H54 (cell line): ENCODE results near the gene EMID1.

Experiments used
- DNase-seq: peaks from one replicate; pipeline ENCODE4 v3.0.0; 2011; ENCODE audit warnings: low spot score, mixed read lengths; ENCODE audit not compliant: insufficient read length
- FAIRE-seq: peaks from 3 replicates; lab custom pipeline; 2011; peaks lifted over from hg19 to GRCh38; lab: Jason Lieb, UNC
- POLR2A ChIP-seq: IDR thresholded peaks from 2 replicates; pipeline ENCODE4 v1.6.1; 2011; ENCODE audit warnings: low read depth, mild to moderate bottlenecking, low read length

Gene EMID1

DNA sequence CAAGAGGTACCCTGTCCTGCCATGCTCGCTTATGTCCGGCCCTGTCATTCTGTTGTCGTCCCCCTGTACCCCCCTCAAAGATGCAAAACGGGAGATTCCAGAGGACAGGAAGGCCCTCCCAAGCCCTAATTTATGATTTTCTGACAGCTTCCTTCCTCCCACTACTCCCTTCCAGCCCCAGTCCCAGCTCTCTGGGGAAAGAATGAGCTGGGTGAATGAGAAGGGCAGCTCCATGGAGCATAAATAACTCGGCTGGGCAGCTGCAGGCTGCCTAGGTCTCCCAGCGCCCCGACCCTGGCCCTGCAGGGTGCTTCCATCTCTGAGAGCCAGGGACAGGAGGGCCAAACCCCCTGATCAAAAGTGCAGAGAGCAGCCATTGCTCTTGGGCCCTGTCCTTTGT, 3.9 kb upstream of the EMID1 start:
- no peak for TF ChIP-seq POLR2A
- DNase-seq, result no peak
- FAIRE-seq, result no peak

DNA sequence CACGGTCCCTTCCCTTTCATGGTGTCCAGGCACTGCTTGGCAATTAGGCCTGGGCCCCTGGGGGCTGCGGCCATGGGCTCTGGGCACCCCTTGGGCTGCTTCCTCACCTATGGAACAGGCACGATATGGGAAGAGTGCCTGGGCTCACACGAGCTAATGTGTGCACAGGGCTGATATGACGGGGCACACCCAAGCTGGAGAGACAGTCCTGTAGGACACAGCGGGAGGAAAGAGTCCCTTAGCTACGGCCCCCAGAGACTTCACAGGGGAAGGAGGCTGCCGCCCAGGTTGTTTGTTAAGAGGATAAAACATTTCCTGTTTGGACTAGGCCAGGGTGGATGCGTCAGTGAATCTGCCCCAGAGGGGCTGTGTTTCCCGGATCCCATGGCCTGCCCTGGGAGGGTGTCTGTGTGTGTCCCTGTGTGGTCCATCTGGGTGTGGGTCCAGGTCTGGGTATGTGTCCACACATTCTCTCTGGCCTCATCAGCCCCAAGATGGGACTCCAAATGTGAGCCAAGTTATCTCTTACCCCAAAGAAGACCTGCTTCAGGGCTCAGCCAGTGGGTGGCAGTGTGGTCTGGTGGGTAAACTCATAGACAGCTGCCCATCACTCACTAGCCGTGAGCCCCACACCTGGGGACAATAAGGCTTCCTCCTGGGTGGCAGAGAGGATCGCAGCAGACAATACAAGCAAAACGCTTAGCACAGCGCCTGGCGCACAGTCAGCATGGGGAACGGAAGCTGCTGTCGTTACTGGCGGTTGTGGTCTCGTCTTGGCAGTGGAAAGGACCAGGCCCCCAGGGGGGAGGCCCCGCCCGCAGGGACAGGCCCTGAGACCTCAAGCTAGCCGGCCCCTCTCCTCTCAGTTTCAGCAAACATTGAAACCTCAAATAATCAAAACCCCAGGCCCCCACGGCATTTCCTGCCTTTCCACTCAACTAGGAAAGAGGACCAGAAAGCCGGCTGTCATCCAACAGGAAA, 3.2 kb upstream of the EMID1 start:
- TF ChIP-seq POLR2A, result no peak
- DNase-seq (no peak), FAIRE-seq (no peak)

DNA sequence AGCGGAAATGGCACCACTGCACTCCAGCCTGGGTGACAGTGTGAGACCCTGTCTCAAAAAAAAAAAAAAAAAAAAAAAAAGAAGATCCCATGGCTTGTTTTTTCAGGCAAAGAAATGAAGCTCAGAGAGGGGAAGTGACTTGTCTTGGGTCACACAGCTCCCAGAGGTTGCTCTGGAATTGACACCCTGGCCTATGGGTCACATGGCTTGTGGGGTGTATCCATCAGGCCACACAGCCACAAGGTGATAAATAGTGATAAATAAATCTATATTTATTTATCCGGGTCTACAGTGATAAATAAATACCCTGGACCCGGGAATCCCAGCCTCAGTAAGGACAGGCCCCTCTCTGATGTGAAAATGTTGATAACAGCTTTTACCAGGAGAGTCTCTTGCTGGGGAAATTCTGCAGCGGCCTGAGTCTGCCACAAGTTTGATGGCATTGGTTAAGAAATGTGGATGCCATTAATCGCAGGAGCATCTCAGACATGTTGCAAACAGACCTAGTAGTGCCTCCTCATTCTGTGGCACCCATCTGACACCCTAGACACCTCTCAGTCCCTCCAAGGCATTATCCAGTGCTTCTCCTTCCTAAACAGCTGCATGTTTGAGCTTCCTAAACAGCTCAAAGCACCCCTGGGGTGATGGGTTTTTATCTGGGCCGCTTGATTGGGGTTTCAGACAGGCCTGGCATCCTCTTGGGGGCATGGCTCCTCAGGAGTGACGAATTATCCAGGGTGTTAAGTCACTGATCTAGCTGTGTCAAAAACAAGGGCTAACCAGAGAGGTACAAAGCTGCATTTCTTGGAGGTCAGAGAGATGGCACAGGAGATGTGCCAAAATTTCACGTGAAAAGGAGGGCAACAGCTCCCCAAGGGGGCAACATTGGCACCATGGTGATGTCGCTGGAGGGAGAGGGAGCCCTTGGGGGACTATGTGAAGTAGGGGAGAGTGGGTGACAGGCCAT, 1.9 kb upstream of the EMID1 start:
- FAIRE-seq, result no peak
- DNase-seq, result no peak
- no peak for TF ChIP-seq POLR2A

DNA sequence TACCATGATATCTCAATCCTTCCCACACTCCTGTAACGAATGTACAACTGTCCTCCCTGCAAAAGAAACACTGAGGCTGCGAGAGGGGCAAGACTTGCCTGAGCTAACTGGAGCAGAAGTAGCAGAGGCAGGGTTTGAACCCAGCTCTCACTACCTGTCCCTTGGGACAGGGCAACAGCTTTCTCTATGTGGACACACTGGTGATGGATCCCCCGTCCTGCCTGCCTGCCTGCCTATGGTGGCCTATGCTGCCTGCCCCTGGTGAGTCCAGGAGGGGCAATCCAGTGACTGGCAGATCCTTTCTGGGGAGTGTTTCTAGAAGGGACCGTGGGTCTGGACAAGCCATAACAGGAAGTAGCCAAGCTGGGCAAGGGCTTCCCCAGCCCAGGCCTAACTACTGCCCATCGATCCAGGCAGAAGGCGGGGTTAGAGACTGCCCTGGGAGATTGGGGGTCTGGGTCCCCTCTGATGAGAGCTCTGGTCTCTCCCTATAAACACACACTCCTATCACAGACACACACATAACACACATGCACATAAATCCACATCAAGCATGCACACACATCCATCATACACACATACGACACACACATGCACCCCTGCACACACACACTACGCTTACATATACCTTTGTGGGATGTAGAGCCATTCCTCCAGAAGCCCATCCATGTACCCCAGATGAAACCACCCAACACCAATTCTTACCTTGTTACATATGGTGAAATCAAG, 1.1 kb upstream of the EMID1 start:
- no peak for TF ChIP-seq POLR2A
- FAIRE-seq (no peak), DNase-seq (no peak)

DNA sequence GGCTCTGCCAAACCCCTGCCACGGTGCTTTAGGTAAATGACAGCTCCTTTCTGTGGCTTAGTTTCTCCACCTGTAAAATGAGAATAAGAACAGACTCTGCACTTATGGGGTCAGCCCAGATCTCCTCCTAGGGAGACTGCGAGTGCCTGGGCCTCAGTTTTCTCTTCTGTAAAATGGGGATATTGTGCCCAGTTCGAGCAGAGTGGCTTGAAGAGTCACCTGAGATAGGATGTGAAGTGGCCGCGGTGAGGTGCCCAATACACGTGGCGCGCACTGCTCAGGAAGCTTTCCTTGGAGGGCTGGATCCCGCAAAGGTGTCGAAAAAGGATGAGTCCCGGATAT, 473 bp upstream of the EMID1 start:
- FAIRE-seq, result no peak

DNA sequence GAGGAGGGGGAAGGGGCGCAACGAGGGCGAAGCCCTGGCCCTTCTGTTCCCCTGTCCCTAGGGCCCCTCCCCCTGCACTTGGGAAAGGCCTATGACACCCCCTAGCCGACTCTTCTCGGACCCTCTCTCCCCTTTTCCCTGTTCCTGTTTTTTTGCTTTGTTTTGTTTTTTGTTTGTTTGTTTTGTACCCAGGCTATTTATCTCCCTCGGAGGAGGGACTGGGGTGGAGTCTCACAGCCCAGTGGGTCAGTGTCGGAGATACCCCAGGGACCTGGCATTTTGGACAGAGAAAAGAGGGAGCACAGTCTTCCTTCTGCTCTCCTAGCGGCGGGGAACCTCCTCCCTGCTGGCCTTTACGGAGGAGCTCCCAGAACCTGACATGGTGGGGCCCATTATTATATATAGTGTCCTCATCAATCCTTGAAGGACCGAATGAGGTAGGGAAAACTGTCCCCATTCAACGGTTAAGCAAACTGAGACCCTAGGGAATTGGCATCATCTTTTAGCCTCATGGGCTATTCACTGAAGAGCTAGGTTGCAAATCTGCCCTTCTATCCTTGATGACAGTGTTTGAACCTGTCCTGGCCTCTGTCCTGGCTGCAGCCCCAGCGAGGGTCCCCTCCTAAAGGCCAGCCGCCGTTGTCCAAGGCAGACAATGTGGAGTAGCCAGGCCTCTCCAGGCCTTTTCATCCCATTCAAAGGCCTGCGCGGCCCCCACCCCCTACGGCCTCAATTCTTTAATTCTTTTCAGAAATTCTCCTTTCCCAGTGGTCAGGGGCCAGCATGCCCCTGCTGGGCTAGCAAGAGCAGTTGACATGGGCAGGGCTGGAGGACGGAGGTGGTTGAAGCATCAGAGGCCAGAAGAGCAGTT, 911 bp downstream of the EMID1 start:
- FAIRE-seq (no peak), DNase-seq (no peak)
- TF ChIP-seq POLR2A, result no peak

More for the DNA sequence above, 473 bp upstream of the EMID1 start:
- no peak for DNase-seq
- TF ChIP-seq POLR2A, result no peak

DNA sequence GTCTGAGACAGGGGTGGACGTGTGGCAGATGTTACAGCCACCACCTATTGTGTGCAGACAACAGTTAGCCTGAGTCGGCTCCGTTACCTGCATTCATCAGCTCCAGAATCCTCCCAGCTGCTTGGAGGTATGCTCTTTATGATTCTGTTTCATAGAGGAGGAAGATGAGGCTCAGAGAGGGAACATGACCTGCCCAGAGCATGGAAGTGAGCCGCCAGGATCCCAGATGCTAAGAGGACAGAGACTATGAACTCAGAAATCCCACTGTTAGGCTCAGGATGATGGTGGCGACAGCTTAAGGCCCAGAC, 1.5 kb downstream of the EMID1 start:
- TF ChIP-seq POLR2A, result no peak
- FAIRE-seq (no peak), DNase-seq (no peak)

DNA sequence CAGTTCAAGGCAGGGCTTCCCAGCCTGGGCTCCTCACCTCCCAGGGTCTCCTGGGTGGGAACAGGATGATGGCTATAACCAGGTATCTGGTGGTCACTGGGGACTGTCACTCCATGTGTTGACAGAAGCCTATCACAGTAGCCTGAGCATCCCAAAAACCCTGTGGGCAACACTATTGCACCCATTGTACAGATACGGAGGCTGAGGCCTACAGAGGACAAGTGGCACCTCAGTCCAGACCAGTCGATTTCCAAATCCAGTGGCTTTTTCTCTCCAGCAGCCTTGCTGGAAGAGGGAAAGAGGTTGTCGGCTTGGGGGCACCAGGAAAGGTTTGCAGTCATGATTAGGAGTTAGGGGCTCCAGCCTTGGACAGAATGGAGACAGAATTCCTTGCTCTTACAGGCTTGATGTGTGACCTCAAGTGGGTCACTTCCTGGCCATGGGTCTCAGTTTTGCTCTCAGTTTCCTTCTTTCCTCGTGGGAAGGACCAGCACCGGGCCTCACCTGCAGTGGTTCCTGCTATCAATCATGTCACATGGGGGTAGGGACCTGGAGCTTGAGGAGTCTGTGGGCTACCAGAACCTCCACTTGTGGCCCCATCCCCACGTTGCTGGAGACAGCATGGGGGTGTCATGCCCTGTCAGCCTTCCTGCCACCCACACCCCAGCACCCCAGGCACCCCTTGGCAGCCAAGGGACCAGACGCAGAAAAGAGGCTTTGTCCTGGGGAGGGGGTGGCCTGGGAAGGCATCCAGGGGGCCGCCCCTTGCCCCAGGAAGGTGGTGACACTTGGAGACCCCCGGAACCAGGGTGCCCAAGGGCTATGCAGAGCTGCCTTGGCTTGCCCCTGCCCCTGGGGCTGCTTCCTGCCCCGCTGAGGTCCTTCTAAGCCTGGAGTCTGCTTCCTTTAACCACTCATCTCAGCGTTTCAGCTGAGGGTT, 2.1 kb downstream of the EMID1 start:
- no peak for FAIRE-seq
- TF ChIP-seq POLR2A, result no peak
- no peak for DNase-seq

DNA sequence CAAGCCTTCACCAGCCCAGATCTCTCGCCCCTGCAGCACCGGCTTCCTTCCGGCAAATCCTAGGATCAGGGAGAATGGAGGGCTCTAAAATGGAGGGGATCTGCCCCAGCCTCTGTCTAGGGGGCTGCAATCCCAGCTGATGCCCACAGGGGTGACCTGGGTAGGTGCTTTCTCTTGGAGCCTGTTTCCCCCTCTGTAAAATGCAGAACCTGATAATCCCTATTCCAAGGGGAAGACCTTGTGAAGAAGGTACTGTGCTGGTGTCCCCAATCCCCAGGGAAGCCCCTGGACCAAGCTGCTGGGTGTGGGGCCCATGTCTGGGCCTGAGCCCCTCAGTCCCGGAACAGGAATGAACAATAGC, 2.8 kb downstream of the EMID1 start:
- DNase-seq (no peak), FAIRE-seq (no peak)
- no peak for TF ChIP-seq POLR2A

DNA sequence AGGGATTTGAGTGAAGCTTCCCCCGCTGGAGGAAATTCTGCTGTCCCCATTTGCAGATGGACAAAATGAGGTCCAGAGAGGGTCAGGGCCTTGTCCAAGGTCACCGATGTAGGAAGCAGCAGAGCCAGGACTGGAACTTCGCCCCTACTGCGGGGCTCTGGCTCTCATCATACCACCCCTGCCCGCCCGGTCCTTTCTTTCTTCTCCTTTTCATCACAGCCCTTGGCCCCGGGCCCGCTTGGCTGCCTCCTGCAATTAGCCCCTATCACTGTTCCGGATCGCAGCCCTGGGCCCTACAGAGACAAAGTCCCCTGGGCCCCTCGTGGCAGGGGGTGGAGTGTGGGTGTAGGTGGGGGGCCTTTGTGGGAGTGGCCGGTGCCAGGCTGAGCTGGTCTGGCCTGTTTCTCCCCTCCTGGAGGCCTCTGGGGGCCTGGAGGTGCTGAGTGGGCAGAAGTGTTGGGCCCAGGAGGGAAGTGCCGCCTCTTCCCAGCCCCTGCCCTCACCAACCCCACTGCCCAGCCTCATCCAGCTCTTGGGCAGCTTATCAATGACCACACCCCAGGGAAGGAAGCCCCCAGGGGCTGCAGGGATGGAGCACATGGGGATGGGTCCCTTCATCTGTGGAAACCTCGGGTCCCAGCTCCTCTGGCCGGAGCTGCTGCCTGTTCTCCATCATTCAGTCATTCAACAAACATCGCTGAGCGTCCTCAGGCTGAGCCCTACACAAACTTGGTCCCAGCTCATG, 3.4 kb downstream of the EMID1 start:
- FAIRE-seq, result no peak
- DNase-seq, result no peak

DNA sequence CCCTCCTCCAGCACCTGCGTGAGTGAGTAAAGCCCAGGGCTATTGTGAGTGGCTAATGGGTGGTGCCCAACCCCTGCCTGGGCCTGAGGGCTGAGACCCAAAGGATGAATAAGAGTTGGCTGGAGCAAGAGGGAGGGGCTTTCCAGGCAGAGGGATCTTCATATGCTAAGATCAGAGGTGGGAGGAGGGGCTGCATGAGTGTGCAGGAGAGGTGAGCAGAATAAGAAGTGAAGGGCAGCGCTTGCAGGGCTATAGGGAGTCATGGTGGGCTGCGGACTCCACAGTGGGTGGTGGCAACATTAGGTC, 3.9 kb downstream of the EMID1 start:
- DNase-seq (no peak), FAIRE-seq (no peak)
- TF ChIP-seq POLR2A, result no peak

More for the DNA sequence above, 3.4 kb downstream of the EMID1 start:
- TF ChIP-seq POLR2A, result no peak
